Right ventricle myocardium superior (tissue), 1 donor: ENCODE data around the gene RHOBTB1. TPM values are rescaled to one million over a fixed set of nuclear protein-coding genes. Genes with fewer than 3 reads are reported as not detected.
A peak's percentile ranks its signal among the peaks of the same experiment; 100 is the strongest.
"Not testable (repeated sequence)": the region's sequence is repeated elsewhere in the genome, so short reads cannot be mapped to it uniquely, and the experiment has no call there.

Source experiments
- ATAC-seq: fragments of 200-7000 bp; cut with Tn5 transposase; one replicate; pipeline ENCODE4 v1.9.1; 2020; ENCODE audit warnings: mild to moderate bottlenecking; ENCODE audit not compliant: poor library complexity
- DNase-seq: peaks from one replicate; pipeline ENCODE4 v3.0.0-alpha.2; 2020
- intact Hi-C: fragments of 100-400 bp; cut with DNase I; formaldehyde crosslinking; loops from one replicate; pipeline ENCODE4 v1.11.2; 2022
- total RNA-seq: library from RNA; stranded (reverse); fragmentation: NEBNext Ultra II Directional; extraction: Animal tissue kit (Norgen Biotek cat#: 25700); gene quantifications from one replicate; pipeline ENCODE4 v1.2.1, GENCODE V29; 2021
- donor health status: DM: no; HTN: yes; CAD: no; lungs with severe emphysema.

Gene RHOBTB1
- total RNA-seq, 1 donor from 2014 or later, result 13.0 TPM

- ATAC-seq (no peak), DNase-seq (no peak)
- intact Hi-C loops, result no loop called here
These were observed 94.8 kb downstream of the RHOBTB1 start for GRCh38 chr10:60849217-60849616.

- intact Hi-C loops, result no loop called here
- ATAC-seq (peak; percentile 80), DNase-seq (no peak)
These were observed 95.3 kb downstream of the RHOBTB1 start for GRCh38 chr10:60848680-60849079.

GRCh38 chr10:60848126-60848525 lies 95.9 kb downstream of the RHOBTB1 start:
- no peak for DNase-seq
- intact Hi-C loops, result no loop called here

GRCh38 chr10:60846173-60846572 lies 97.8 kb downstream of the RHOBTB1 start:
- ATAC-seq, result no peak
- intact Hi-C loops, result no loop called here

More at GRCh38 chr10:60848126-60848525, 95.9 kb downstream of the RHOBTB1 start:
- ATAC-seq, result peak; percentile 79

GRCh38 chr10:60845038-60845437 lies 98.9 kb downstream of the RHOBTB1 start:
- intact Hi-C loops, result no loop called here

More at GRCh38 chr10:60846173-60846572, 97.8 kb downstream of the RHOBTB1 start:
- DNase-seq, result no peak

GRCh38 chr10:60842694-60843093 lies 101.3 kb downstream of the RHOBTB1 start:
- DNase-seq, result no peak
- intact Hi-C loops, result no loop called here
- no peak for ATAC-seq

More at GRCh38 chr10:60845038-60845437, 98.9 kb downstream of the RHOBTB1 start:
- ATAC-seq, result no peak
- no peak for DNase-seq

GRCh38 chr10:60841227-60841626 lies 102.8 kb downstream of the RHOBTB1 start:
- ATAC-seq, intact Hi-C loops, DNase-seq: not testable (repeated sequence)

- ATAC-seq (no peak), DNase-seq (no peak)
- intact Hi-C loops, result no loop called here
These were observed 108.9 kb downstream of the RHOBTB1 start for GRCh38 chr10:60835049-60835448.

- intact Hi-C loops, result no loop called here
- no peak for ATAC-seq
- DNase-seq, result no peak
These were observed 109.6 kb downstream of the RHOBTB1 start for GRCh38 chr10:60834401-60834800.

GRCh38 chr10:60832136-60832535 lies 111.8 kb downstream of the RHOBTB1 start:
- intact Hi-C loops, DNase-seq, ATAC-seq: not testable (repeated sequence)

GRCh38 chr10:60828489-60828852 lies 115.5 kb downstream of the RHOBTB1 start:
- DNase-seq, result no peak
- ATAC-seq, result no peak

GRCh38 chr10:60827791-60828488 lies 116.0 kb downstream of the RHOBTB1 start:
- intact Hi-C loops, result no loop called here
- no peak for DNase-seq
- peak; percentile 77 for ATAC-seq

More at GRCh38 chr10:60828489-60828852, 115.5 kb downstream of the RHOBTB1 start:
- intact Hi-C loops, result no loop called here

- DNase-seq, result no peak
- intact Hi-C loops, result no loop called here
- no peak for ATAC-seq
These were observed 118.5 kb downstream of the RHOBTB1 start for GRCh38 chr10:60825520-60825919.

- intact Hi-C loops, result no loop called here
- ATAC-seq (no peak), DNase-seq (no peak)
These were observed 120.7 kb downstream of the RHOBTB1 start for GRCh38 chr10:60823324-60823723.

GRCh38 chr10:60822809-60823208 lies 121.2 kb downstream of the RHOBTB1 start:
- ATAC-seq, result no peak
- intact Hi-C loops, result no loop called here
- DNase-seq, result no peak

GRCh38 chr10:60821656-60822055 lies 122.3 kb downstream of the RHOBTB1 start:
- no peak for DNase-seq

GRCh38 chr10:60820093-60820754 lies 123.8 kb downstream of the RHOBTB1 start:
- no peak for ATAC-seq
- intact Hi-C loops, result no loop called here

More at GRCh38 chr10:60821656-60822055, 122.3 kb downstream of the RHOBTB1 start:
- intact Hi-C loops, result no loop called here
- ATAC-seq, result no peak

More at GRCh38 chr10:60820093-60820754, 123.8 kb downstream of the RHOBTB1 start:
- DNase-seq, result no peak
